HG03439 (cell line): ENCODE measurements around the gene PASK.
A peak's percentile ranks its signal among the peaks of the same experiment; 100 is the strongest.
"Not testable (repeated sequence)": the region's sequence is repeated elsewhere in the genome, so short reads cannot be mapped to it uniquely, and the experiment has no call there.

Source experiments
- ATAC-seq: cut with Tn5 transposase; IDR thresholded peaks from one replicate; pipeline ENCODE4 v1.9.1; 2021; ENCODE audit warnings: mild to moderate bottlenecking, moderate library complexity; ENCODE audit not compliant: unreplicated experiment

PASK gene

GRCh38 chr2:241148891-241149674 is at the start of gene PASK:
Gene PASK (minus strand): TSS chr2:241149472. CDS start chr2:241143032, 6,440 bp downstream.
- peak; percentile 55 for ATAC-seq

GRCh38 chr2:241198381-241199279 is 49.4 kb upstream of the PASK start:
- no peak for ATAC-seq

- no peak for ATAC-seq
Observed at GRCh38 chr2:241197947-241198346, 48.7 kb upstream of the PASK start.

- ATAC-seq = not testable (repeated sequence)
Observed at GRCh38 chr2:241197246-241197645, 48.0 kb upstream of the PASK start.

DNA sequence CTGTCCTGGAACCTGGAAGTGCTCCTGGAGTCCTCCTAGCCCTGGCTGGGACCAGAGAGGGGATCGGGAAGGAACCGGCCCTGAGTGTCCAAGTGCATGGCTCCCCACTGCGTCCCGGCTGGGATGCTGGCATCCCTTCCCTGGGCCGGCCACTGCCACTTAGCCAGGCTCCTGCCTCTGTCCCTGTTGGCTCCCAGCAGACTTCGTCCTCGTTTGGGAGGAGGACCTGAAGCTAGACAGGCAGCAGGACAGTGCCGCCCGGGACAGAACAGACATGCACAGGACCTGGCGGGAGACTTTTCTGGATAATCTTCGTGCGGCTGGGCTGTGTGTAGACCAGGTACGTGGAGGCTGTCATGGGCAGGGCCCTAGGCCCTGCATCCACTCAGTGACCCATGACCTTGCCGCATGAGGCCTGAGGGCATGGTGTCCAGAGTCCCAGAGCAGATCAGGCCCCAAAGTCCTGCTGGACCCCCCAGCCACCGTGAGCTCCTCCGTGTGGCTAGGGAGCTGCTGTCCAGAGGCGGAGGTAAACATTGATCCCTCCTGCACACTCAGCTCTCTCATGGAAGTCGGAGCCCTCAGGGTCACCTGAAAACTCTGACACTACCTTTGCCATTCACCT is 46.3 kb upstream of the PASK start:
- no peak for ATAC-seq

- ATAC-seq = no peak
Observed at GRCh38 chr2:241194811-241195210, 45.5 kb upstream of the PASK start.

GRCh38 chr2:241193271-241193670 is 44.0 kb upstream of the PASK start:
- no peak for ATAC-seq

GRCh38 chr2:241191081-241191480 is 41.8 kb upstream of the PASK start:
- ATAC-seq = no peak

- no peak for ATAC-seq
Observed at GRCh38 chr2:241190291-241190981, 41.2 kb upstream of the PASK start.

- ATAC-seq = no peak
Observed at GRCh38 chr2:241189856-241190201, 40.6 kb upstream of the PASK start.

- ATAC-seq = no peak
Observed at GRCh38 chr2:241189093-241189855, 40.0 kb upstream of the PASK start.

- ATAC-seq = no peak
Observed at GRCh38 chr2:241188361-241189092, 39.3 kb upstream of the PASK start, which contains the start of gene ANO7. Gene ANO7 (plus strand): TSS chr2:241188677. CDS start chr2:241190064, 1,387 bp downstream.

GRCh38 chr2:241187918-241188234 is 38.6 kb upstream of the PASK start:
- no peak for ATAC-seq

DNA sequence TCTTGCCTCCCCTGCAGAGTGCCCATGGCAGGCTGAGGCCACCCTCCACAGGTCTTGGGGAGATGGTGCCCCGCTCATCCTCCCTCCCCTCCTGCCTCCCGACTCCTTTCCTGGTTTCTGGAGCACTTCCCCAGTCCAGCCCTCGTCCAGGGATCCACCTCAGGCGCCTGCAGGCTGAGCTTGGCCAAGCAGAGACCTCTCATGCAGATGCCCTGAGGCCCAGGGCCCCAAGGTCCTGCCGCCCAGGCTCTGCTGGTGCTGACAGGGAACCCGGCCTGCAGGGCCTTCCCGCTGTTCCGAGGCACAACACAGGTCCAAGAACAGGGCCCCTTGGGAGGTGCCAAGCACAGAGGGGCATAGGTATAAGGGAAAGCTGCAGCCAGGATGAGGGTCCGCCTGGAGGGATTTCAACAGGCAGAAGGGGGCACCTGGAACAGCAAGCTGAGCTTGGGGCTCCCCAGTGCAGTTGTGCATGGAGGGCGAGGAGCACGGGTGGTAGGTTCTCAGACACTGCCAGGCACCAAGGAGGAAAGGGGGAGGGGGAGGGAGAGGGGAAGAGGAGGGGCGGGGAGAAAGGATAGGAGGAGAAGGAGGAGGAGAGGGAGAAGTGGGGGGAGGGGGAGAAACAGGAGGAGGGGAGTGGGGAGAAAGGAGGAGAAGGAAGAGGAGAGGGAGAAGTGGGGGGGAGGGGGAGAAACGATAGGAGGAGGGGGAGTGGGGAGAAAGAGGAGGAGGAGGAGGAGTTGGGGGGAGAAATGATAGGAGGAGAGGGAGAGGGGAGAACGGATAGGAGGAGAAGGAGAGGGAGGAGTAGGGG is 38.0 kb upstream of the PASK start:
- no peak for ATAC-seq

DNA sequence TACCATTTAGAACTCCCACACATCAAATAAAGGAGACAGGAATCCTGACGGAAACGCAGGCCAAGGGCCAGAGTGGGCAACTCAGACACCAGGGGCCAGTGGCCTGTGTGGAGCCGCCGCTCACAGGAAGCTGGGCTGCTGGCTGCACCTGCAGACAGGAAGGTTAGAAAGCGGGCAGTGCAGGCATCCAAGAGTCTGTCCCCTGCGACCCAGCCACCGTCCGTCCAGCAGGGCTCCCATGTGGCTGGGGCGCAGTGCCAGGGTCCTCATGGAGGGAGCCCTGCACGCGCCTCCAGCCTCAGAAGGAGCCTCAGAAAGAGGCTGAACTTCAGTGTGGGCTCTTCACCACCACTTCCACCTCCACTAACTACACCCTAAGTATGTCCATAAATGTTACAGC is 36.7 kb upstream of the PASK start:
- no peak for ATAC-seq

DNA sequence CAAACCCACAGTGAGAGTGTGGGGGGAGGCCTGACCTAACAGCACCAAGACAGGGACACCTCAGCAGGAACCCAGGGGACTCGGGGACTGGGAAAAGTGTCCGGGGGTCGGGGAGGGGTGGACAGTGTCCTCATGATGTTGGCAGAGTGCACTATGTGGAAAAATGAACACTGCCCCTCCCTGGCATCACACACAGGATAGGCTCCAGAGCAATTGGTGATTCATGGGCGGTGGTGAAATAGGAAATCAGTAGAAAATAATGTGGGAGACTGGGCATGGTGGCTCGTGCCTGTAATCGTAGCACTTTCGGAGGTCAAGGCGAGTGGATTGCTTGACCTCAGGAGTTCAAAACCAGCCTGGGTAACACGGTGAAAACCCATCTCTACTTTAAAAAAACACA is 35.6 kb upstream of the PASK start:
- no peak for ATAC-seq

GRCh38 chr2:241183221-241183620 is 33.9 kb upstream of the PASK start:
- no peak for ATAC-seq

GRCh38 chr2:241182531-241183133 is 33.4 kb upstream of the PASK start:
- no peak for ATAC-seq
